Hematopoietic multipotent progenitor cell treated with erythropoietin and hydrocortisone succinate and interleukin-3 and kit ligand, for 15 days (in vitro differentiated cells): ENCODE measurements around the gene KNG1.
"Not testable (repeated sequence)": the region's sequence is repeated elsewhere in the genome, so short reads cannot be mapped to it uniquely, and the experiment has no call there.

ENCODE experiments used
- DNase-seq: peaks from one replicate; pipeline ENCODE4 v3.0.0-alpha.2; 2015; ENCODE audit warnings: low spot score

Gene KNG1

GRCh38 chr3:186710694-186711093, 6.5 kb upstream of the KNG1 start:
- DNase-seq, result not testable (repeated sequence)

GRCh38 chr3:186713499-186713898, 3.7 kb upstream of the KNG1 start:
- no peak for DNase-seq

- no peak for DNase-seq
These were observed 3.0 kb downstream of the KNG1 start for GRCh38 chr3:186719945-186720739.

- no peak for DNase-seq
These were observed 5.3 kb downstream of the KNG1 start for GRCh38 chr3:186722457-186722856.

GRCh38 chr3:186724911-186725310, 7.8 kb downstream of the KNG1 start:
- no peak for DNase-seq

GRCh38 chr3:186732169-186732766, 15.1 kb downstream of the KNG1 start:
- DNase-seq, result no peak

GRCh38 chr3:186742618-186743380, 25.6 kb downstream of the KNG1 start:
- DNase-seq, result no peak

- no peak for DNase-seq
These were observed 26.5 kb downstream of the KNG1 start for GRCh38 chr3:186743666-186744065.

GRCh38 chr3:186746008-186746407, 28.8 kb downstream of the KNG1 start:
- DNase-seq, result no peak

- DNase-seq, result no peak
These were observed 33.2 kb downstream of the KNG1 start for GRCh38 chr3:186750316-186750715.

- DNase-seq, result no peak
These were observed 34.3 kb downstream of the KNG1 start for GRCh38 chr3:186751480-186751879.

- no peak for DNase-seq
These were observed 36.8 kb downstream of the KNG1 start for GRCh38 chr3:186754006-186754405.

- no peak for DNase-seq
These were observed 37.7 kb downstream of the KNG1 start for GRCh38 chr3:186754871-186755270.

GRCh38 chr3:186757214-186757613, 40.1 kb downstream of the KNG1 start:
- DNase-seq, result no peak

- DNase-seq, result no peak
These were observed 40.6 kb downstream of the KNG1 start for GRCh38 chr3:186757686-186758220.

GRCh38 chr3:186759231-186759930, 42.2 kb downstream of the KNG1 start:
- DNase-seq, result no peak

- DNase-seq, result no peak
These were observed 43.1 kb downstream of the KNG1 start for GRCh38 chr3:186760141-186760833.

- no peak for DNase-seq
These were observed 43.8 kb downstream of the KNG1 start for GRCh38 chr3:186760897-186761447.

- no peak for DNase-seq
These were observed 55.1 kb downstream of the KNG1 start for GRCh38 chr3:186772281-186772694.

- no peak for DNase-seq
These were observed 55.7 kb downstream of the KNG1 start for GRCh38 chr3:186772701-186773417.
